PC-3 (cell line): ENCODE data around the gene FAM163A. TPM values are rescaled to one million over a fixed set of nuclear protein-coding genes. Genes with fewer than 3 reads are reported as not detected.
A peak's percentile ranks its signal among the peaks of the same experiment; 100 is the strongest.
"Not testable (repeated sequence)": the region's sequence is repeated elsewhere in the genome, so short reads cannot be mapped to it uniquely, and the experiment has no call there.

ENCODE experiments used
- ATAC-seq: fragments of 200-7000 bp; cut with Tn5 transposase; 2 replicates; pipeline ENCODE4 v1.9.1; 2020; ENCODE audit warnings: mild to moderate bottlenecking, moderate library complexity
- BruUV-seq: library from RNA; stranded (reverse); fragments of 400-500 nt; replicated peaks from 2 replicates; lab custom pipeline; 2021; lab: Mats Ljungman, UMichigan
- CTCF ChIA-PET: fragments of 300-600 bp; sonication (Branson Sonifier 250); formaldehyde crosslinking; loops from one replicate; lab custom pipeline; 2022; ENCODE audit warnings: antibody characterized with exemption; lab: Charles Lee
- POLR2A ChIA-PET: fragments of 300-600 bp; sonication (Branson Sonifier 250); formaldehyde crosslinking; loops from one replicate; lab custom pipeline; 2022; ENCODE audit warnings: antibody characterized with exemption; ENCODE audit not compliant: unreplicated experiment; lab: Charles Lee
- DNase-seq: peaks from one replicate; pipeline ENCODE4 v3.0.0-alpha.2; 2015
- H2AFZ ChIP-seq: fragments of 300-600 bp; sonication (generic); 2 replicates; pipeline ENCODE4 v1.6.0; 2016; ENCODE audit warnings: antibody characterized with exemption, low read length
- H3F3A ChIP-seq: fragments of 300-600 bp; sonication (generic); one replicate; pipeline ENCODE4 v1.6.0; 2017; ENCODE audit warnings: antibody characterized with exemption, low read length, control low read depth, mild to moderate bottlenecking; ENCODE audit not compliant: unreplicated experiment
- H3K27ac ChIP-seq: fragments of 300-600 bp; sonication (generic); 2 replicates; pipeline ENCODE4 v1.5.1; 2016; ENCODE audit warnings: mild to moderate bottlenecking, low read length
- H3K27me3 ChIP-seq: fragments of 300-600 bp; sonication (generic); 2 replicates; pipeline ENCODE4 v1.6.1; 2016; ENCODE audit warnings: low read length, mixed read lengths
- H3K36me3 ChIP-seq: fragments of 300-600 bp; sonication (generic); 2 replicates; pipeline ENCODE4 v1.6.1; 2016; ENCODE audit warnings: low read depth, mixed run types, low read length, mixed read lengths
- H3K4me1 ChIP-seq: fragments of 300-600 bp; sonication (generic); 2 replicates; pipeline ENCODE4 v1.5.1; 2016; ENCODE audit warnings: low read length; ENCODE audit not compliant: insufficient read depth
- H3K4me2 ChIP-seq: fragments of 300-600 bp; sonication (generic); 2 replicates; pipeline ENCODE4 v1.6.0; 2016; ENCODE audit warnings: low read length
- H3K4me3 ChIP-seq: fragments of 300-600 bp; sonication (generic); 2 replicates; pipeline ENCODE4 v1.5.1; 2016; ENCODE audit warnings: mild to moderate bottlenecking, low read length, mixed read lengths
- H3K79me2 ChIP-seq: fragments of 300-600 bp; sonication (generic); 2 replicates; pipeline ENCODE4 v1.6.1; 2017; ENCODE audit warnings: low read length, mixed read lengths
- H3K9ac ChIP-seq: fragments of 300-600 bp; sonication (generic); 2 replicates; pipeline ENCODE4 v1.6.0; 2016; ENCODE audit warnings: mild to moderate bottlenecking, low read length
- H3K9me2 ChIP-seq: fragments of 300-600 bp; sonication (generic); replicated peaks from 2 replicates; pipeline ENCODE4 v1.6.1; 2016; ENCODE audit warnings: mixed run types, low read length, mixed read lengths
- H3K9me3 ChIP-seq: fragments of 300-600 bp; sonication (generic); 2 replicates; pipeline ENCODE4 v1.6.1; 2016; ENCODE audit warnings: low read length, mixed read lengths
- H4K20me1 ChIP-seq: fragments of 300-600 bp; sonication (generic); 2 replicates; pipeline ENCODE4 v1.6.1; 2016; ENCODE audit warnings: low read length, mixed read lengths
- EZH2 ChIP-seq: fragments of 300-600 bp; sonication (generic); IDR thresholded peaks from one replicate; pipeline ENCODE4 v1.6.1; 2017; ENCODE audit warnings: antibody characterized with exemption, mild to moderate bottlenecking, low read length; ENCODE audit not compliant: unreplicated experiment
- EZH2phosphoT487 ChIP-seq: fragments of 300-600 bp; sonication (generic); IDR thresholded peaks from 2 replicates; pipeline ENCODE4 v1.6.1; 2018; ENCODE audit warnings: mild to moderate bottlenecking, antibody characterized with exemption, low read length, borderline replicate concordance
- intact Hi-C: fragments of 100-400 bp; cut with micrococcal nuclease; formaldehyde crosslinking; loops from 2 replicates; pipeline ENCODE4 v1.9.0; 2023
- total RNA-seq: library from RNA; depleted of rRNA; stranded (reverse); fragments of >200 nt; gene quantifications from 2 replicates; pipeline ENCODE4 v1.2.3, GENCODE V29; 2014
- TF ChIP-seq, protein P1 (sequence below): fragments of 300-600 bp; sonication (generic); conservative IDR thresholded peaks from 2 replicates; pipeline ENCODE4 v1.5.1; 2017; ENCODE audit warnings: antibody characterized with exemption, low read depth, mild to moderate bottlenecking, low read length

Gene FAM163A
- total RNA-seq, 1 experiment from 2014 or later, result not detected

DNA sequence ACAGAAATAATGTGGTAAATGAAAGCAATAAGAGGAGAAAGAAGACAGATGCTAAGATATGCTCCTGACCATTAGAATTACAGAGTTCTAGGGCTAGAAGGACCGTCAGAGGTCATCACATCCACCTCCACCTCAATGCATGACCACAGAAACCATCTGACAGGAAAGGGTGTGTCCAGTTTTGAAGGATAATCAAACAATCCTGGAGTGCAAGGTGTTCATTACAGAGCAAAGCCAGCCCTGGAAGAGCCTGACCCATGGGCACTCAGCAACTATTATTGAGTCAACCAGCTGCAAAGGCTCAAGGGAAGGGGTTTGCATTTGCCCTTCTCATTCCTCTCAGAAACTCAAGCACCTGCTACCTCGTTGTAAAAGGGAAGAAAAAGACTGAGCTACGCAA is 88.1 kb downstream of the FAM163A start:
- Histone ChIP-seq H3F3A (no peaks in the 10 kb centered on the region), H4K20me1 (no peaks in the 10 kb centered on the region), H3K36me3 (no peaks in the 10 kb centered on the region), H3K9ac (no peak overlapping the region), H3K27ac (no peak overlapping the region), H3K9me2 (no peaks in the 10 kb centered on the region), H2AFZ (no peak overlapping the region), H3K4me3 (no peak overlapping the region), H3K79me2 (no peaks in the 10 kb centered on the region), H3K27me3 (no peaks in the 10 kb centered on the region), H3K4me1 (0 out of 2 replicates have a peak, but pooled peaks cover 3% of the 10 kb centered on the region), H3K9me3 (no peaks in the 10 kb centered on the region), H3K4me2 (no peak overlapping the region)
- DNase-seq (no peak), ATAC-seq (peak; percentile 43; the same call in 1 of the 2 replicates)
- intact Hi-C loops, result no loop called here
- TF ChIP-seq, protein P1, sequence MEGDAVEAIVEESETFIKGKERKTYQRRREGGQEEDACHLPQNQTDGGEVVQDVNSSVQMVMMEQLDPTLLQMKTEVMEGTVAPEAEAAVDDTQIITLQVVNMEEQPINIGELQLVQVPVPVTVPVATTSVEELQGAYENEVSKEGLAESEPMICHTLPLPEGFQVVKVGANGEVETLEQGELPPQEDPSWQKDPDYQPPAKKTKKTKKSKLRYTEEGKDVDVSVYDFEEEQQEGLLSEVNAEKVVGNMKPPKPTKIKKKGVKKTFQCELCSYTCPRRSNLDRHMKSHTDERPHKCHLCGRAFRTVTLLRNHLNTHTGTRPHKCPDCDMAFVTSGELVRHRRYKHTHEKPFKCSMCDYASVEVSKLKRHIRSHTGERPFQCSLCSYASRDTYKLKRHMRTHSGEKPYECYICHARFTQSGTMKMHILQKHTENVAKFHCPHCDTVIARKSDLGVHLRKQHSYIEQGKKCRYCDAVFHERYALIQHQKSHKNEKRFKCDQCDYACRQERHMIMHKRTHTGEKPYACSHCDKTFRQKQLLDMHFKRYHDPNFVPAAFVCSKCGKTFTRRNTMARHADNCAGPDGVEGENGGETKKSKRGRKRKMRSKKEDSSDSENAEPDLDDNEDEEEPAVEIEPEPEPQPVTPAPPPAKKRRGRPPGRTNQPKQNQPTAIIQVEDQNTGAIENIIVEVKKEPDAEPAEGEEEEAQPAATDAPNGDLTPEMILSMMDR, result no peak
- no peak for TF ChIP-seq EZH2phosphoT487
- no peak for TF ChIP-seq EZH2
- BruUV-seq, result no TSS peak
- ChIA-PET CTCF (no interaction called here), POLR2A (no interaction called here)

DNA sequence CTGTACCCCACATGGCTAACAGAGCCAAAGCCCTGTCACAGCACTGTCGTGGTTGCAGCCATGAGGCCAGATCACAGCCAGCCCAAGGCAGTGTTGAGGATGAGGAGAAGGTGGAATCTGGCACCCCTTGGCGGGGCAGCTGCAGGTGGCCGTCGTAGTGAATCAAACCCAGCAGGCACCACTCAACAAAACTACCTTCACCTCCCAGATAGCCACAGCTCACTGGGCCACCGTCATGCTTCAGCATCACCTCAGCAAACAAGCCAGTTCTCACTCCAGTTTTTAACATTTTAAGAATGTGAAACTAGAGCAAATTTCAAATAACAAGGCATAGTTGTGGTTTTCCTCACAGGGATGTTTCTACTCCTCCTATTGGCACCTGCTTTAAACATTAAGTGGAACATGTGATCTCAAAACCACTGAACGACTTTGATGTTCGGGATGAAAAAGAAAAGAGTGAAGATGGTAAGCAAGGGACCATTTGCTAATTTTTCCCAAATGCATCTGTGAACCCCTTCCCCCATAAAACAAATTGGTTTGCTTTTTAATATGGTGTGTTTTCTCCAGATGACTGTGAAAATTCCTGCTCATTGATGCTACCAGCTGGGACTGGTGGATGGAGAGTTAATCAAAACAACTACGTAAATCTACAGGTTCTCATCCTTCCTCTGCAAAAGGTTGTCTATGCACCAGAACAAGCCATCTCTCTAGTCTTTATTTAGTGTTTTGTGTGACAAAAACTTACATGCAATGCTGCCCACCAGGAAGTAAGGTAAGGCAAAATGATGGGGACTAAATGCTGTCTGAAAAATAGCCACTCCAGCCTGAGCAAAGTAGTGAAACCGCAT is 89.0 kb downstream of the FAM163A start:
- Histone ChIP-seq H3K79me2 (no peaks in the 10 kb centered on the region), H3K9me3 (no peaks in the 10 kb centered on the region), H3K9me2 (no peaks in the 10 kb centered on the region), H4K20me1 (no peaks in the 10 kb centered on the region), H3K4me3 (no peak overlapping the region), H3K27ac (no peak overlapping the region), H3K36me3 (no peaks in the 10 kb centered on the region), H3K4me2 (no peak overlapping the region), H3K27me3 (no peaks in the 10 kb centered on the region), H3K4me1 (0 out of 2 replicates have a peak, but pooled peaks cover 3% of the 10 kb centered on the region), H3F3A (no peaks in the 10 kb centered on the region), H3K9ac (no peak overlapping the region), H2AFZ (no peak overlapping the region)
- intact Hi-C loops, result no loop called here
- CTCF ChIA-PET, result no interaction called here
- POLR2A ChIA-PET, result no interaction called here
- DNase-seq (no peak), ATAC-seq (no peak)
- TF ChIP-seq EZH2phosphoT487, result no peak
- no TSS peak for BruUV-seq

DNA sequence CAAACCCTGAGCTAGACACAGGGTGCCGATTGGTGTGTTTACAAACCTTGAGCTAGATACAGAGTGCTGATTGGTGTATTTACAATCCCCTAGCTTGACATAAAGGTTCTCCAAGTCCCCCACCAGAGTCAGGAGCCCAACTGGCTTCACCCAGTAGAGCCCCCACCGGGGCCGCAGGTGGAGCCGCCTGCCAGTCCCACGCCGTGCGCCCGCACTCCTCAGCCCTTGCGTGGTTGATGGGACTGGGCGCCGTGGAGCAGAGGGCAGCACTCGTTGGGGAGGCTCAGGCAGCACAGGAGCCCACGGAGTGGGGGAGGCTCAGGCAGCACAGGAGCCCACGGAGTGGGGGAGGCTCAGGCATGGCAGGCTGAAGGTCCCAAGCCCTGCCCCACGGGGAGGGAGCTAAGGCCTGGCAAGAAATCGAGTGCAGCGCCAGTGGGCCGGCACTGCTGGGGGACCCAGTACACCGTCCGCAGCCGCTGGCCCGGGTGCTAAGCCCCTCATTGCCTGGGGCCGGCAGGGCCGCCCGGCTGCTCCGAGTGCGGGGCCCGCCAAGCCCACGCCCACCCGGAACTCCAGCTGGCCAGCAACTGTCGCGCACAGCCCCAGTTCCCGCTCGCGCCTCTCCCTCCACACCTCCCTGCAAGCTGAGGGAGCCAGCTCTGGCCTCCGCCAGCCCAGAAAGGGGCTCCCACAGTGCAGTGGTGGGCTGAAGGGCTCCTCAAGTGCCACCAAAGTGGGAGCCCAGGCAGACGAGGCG is 93.8 kb downstream of the FAM163A start:
- H3K36me3 ChIP-seq, POLR2A ChIA-PET, H3K9me3 ChIP-seq, H2AFZ ChIP-seq, H3K4me3 ChIP-seq, H3K9me2 ChIP-seq, H3K79me2 ChIP-seq, intact Hi-C loops, BruUV-seq, H3K27me3 ChIP-seq, DNase-seq, H3K4me1 ChIP-seq, CTCF ChIA-PET, H3K9ac ChIP-seq, H3F3A ChIP-seq, ATAC-seq, H3K27ac ChIP-seq, H4K20me1 ChIP-seq, H3K4me2 ChIP-seq: not testable (repeated sequence)
